Naive thymus-derived CD4-positive, alpha-beta T cell (primary cell): ENCODE measurements around the gene APH1B. TPM values are rescaled to one million over a fixed set of nuclear protein-coding genes. Genes with fewer than 3 reads are reported as not detected.
"Not testable (repeated sequence)": the region's sequence is repeated elsewhere in the genome, so short reads cannot be mapped to it uniquely, and the experiment has no call there.

Experiments used
- ATAC-seq: fragments of 150-1000 bp; cut with Tn5 transposase; 2 replicates; pipeline ENCODE4 v1.10.0; 2021; ENCODE audit warnings: mild to moderate bottlenecking, moderate library complexity
- CTCF ChIA-PET: fragments of 350-600 bp; sonication (Branson Sonifier 250); formaldehyde crosslinking; loops from one replicate; lab custom pipeline; 2021; ENCODE audit warnings: antibody characterized with exemption; lab: Charles Lee
- POLR2A ChIA-PET: fragments of 350-600 bp; sonication (Branson Sonifier 250); formaldehyde crosslinking; loops from one replicate; lab custom pipeline; 2021; ENCODE audit warnings: antibody characterized with exemption, inconsistent platforms; lab: Charles Lee
- DNase-seq, 9 donors: peaks; one replicate each; pipeline versions ENCODE4 v3.0.0 to v3.0.0-alpha.2; 2020 to 2022; ENCODE audit warnings: mixed read lengths in 1 of 9
- H3K27ac ChIP-seq: one replicate; pipeline ENCODE4 v1.7.0; 2013; ENCODE audit warnings: mild to moderate bottlenecking, low read depth, low read length, moderate library complexity
- H3K27me3 ChIP-seq, 2 donors: one replicate each; pipeline ENCODE4 v1.7.0; 2013; ENCODE audit warnings: low read length in 2 of 2, mild to moderate bottlenecking in 2 of 2, moderate library complexity in 2 of 2; ENCODE audit not compliant: control insufficient read depth in 2 of 2, insufficient read depth in 2 of 2
- H3K36me3 ChIP-seq, 3 experiments: 1 replicate in 2 of 3; 2 replicates in 1 of 3; pipeline ENCODE4 v1.7.0; 2013; ENCODE audit warnings: low read length in 3 of 3, mild to moderate bottlenecking in 3 of 3, moderate library complexity in 1 of 3; ENCODE audit not compliant: insufficient read depth in 3 of 3, control insufficient read depth in 2 of 3
- H3K4me1 ChIP-seq, 2 donors: one replicate each; pipeline ENCODE4 v1.7.0; 2013; ENCODE audit warnings: low read length in 2 of 2, mild to moderate bottlenecking in 2 of 2, moderate library complexity in 1 of 2; ENCODE audit not compliant: control insufficient read depth in 2 of 2, insufficient read depth in 2 of 2
- H3K4me3 ChIP-seq: 2 replicates; pipeline ENCODE4 v1.7.0; 2013; ENCODE audit warnings: mild to moderate bottlenecking, low read length
- H3K9me3 ChIP-seq, 3 experiments: 1 replicate in 2 of 3; 2 replicates in 1 of 3; pipeline ENCODE4 v1.7.0; 2013; ENCODE audit warnings: low read length in 3 of 3; ENCODE audit not compliant: control insufficient read depth in 2 of 3
- H3K27ac Mint-ChIP-seq, 9 donors: one replicate each; pipeline ENCODE4 v1.8.0; 2020 to 2022; ENCODE audit warnings: mixed read lengths in 9 of 9, mild to moderate bottlenecking in 8 of 9, moderate library complexity in 5 of 9, inconsistent platforms in 2 of 9
- H3K27me3 Mint-ChIP-seq, 5 donors: one replicate each; pipeline ENCODE4 v1.8.0; 2021 to 2022; ENCODE audit warnings: mixed read lengths in 5 of 5, mild to moderate bottlenecking in 1 of 5
- H3K36me3 Mint-ChIP-seq, 5 donors: one replicate each; pipeline ENCODE4 v1.8.0; 2020 to 2022; ENCODE audit warnings: mixed read lengths in 5 of 5, mild to moderate bottlenecking in 3 of 5, inconsistent platforms in 1 of 5
- H3K4me1 Mint-ChIP-seq, 7 donors: one replicate each; pipeline ENCODE4 v1.8.0; 2020 to 2022; ENCODE audit warnings: mixed read lengths in 7 of 7, mild to moderate bottlenecking in 3 of 7, inconsistent platforms in 1 of 7
- H3K4me3 Mint-ChIP-seq, 10 donors: one replicate each; pipeline ENCODE4 v1.8.0; 2020 to 2022; ENCODE audit warnings: mild to moderate bottlenecking in 10 of 10, mixed read lengths in 10 of 10, moderate library complexity in 6 of 10, inconsistent platforms in 2 of 10
- H3K9me3 Mint-ChIP-seq, 11 donors: one replicate each; pipeline ENCODE4 v1.8.0; 2020 to 2022; ENCODE audit warnings: mixed read lengths in 11 of 11, mild to moderate bottlenecking in 4 of 11, inconsistent platforms in 1 of 11, moderate library complexity in 1 of 11
- intact Hi-C, 2 donors: fragments of 100-400 bp; cut with micrococcal nuclease; formaldehyde crosslinking; loops; one replicate each; pipeline ENCODE4 v1.15.1; 2023
- polyA plus RNA-seq, 2 donors: library from polyadenylated mRNA; unstranded; fragments of 300-500 nt; fragmentation: Illumina TruSeq; gene quantifications; one replicate each; pipeline ENCODE4 v1.2.3, GENCODE V29; 2021
- total RNA-seq, 6 experiments: library from RNA in 5 of 6; stranded (reverse) in 5 of 6; gene quantifications; 1 replicate in 5 of 6; 2 replicates in 1 of 6; pipeline ENCODE4 v1.2.3 and lab custom pipeline; 2021 to 2026

Gene APH1B
- total and polyA plus RNA-seq, 7 experiments from 2014 or later, result 9.9 to 29.9 (median 17.3) TPM

DNA sequence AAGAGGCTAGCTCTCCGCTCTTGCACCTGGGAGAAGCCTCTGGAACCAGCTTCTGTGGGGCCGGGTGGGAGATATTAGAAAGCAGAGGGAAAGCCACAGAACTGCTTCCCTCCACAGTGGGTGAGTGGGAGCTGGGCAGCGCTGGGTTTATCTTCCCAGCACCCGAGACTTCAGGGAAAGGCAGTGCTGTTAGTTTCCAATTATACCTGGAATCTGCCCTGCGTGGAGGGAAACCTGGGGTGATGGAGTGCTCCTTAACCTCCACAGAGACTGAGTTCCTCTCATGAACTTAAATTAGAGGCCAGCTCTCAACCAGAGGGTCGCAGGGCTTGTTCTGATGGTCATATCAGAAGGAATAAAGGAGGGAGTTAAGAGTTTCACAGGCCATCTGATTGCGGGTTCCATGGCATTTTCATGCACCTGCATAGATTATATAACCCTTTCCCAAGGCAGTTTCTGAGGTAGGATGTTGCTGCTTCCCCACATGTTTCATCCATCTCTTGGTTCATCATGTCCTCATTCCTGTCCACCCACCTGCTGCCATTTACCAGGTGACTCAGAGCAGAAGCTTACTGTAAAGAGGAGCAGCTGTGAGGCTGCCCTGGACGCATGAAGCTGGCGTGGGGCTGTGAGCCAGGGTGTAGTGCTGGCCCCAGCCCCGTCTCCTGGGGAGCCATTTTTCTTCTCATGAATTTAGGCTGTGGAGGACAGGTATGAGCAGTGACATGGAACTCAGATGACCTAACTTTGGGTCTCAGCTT lies 61.8 kb downstream of the APH1B start:
- no peak overlapping the region for H3K27ac ChIP-seq
- no peaks in the 10 kb centered on the region for H3K36me3 ChIP-seq
- Mint-ChIP-seq H3K9me3 (no peaks in the 10 kb centered on the region), H3K27me3 (peaks cover 0 to 5% (median 0%) of the 10 kb centered on the region in 5 donors), H3K4me1 (no peaks in the 10 kb centered on the region), H3K27ac (no peak overlapping the region), H3K4me3 (no peak overlapping the region), H3K36me3 (no peaks in the 10 kb centered on the region)
- ChIA-PET POLR2A (no interaction called here), CTCF (no interaction called here)
- ATAC-seq, result no peak
- H3K27me3 ChIP-seq, result no peaks in the 10 kb centered on the region
- no peaks in the 10 kb centered on the region for H3K4me1 ChIP-seq
- no peak for DNase-seq
- intact Hi-C loops, result no loop called here
- no peaks in the 10 kb centered on the region for H3K9me3 ChIP-seq
- no peak overlapping the region for H3K4me3 ChIP-seq

DNA sequence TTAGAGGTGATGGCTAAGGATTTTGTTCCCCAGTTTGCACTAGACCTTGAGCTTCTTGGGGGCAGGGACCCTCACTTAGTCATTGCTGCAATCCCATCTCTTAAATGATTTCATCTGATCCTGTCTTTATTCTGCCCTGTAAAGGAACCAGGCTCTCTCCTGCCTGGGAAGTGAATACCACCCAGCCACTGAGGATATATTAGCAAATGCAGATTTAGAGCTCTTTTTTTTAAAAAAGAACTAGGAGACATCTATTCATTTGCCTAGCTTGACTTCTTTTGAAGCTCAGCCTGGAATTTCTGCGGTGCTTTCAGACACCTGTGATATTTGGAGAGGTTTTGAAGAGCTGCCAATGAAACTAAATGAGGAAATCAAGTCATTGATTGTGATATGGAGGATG lies 62.4 kb downstream of the APH1B start:
- POLR2A ChIA-PET, result no interaction called here
- intact Hi-C loops, result no loop called here
- Histone ChIP-seq H3K4me1 (no peaks in the 10 kb centered on the region), H3K9me3 (no peaks in the 10 kb centered on the region), H3K36me3 (no peaks in the 10 kb centered on the region), H3K27ac (no peak overlapping the region), H3K27me3 (no peaks in the 10 kb centered on the region), H3K4me3 (no peak overlapping the region)
- Mint-ChIP-seq H3K4me3 (no peak overlapping the region), H3K4me1 (no peaks in the 10 kb centered on the region), H3K27me3 (peaks cover 0 to 6% (median 0%) of the 10 kb centered on the region in 5 donors), H3K27ac (no peak overlapping the region), H3K9me3 (no peaks in the 10 kb centered on the region), H3K36me3 (no peaks in the 10 kb centered on the region)
- DNase-seq (no peak), ATAC-seq (no peak)
- CTCF ChIA-PET, result no interaction called here

- intact Hi-C loops, result no loop called here
- peaks cover 0 to 6% (median 0%) of the 10 kb centered on the region in 5 donors for H3K27me3 Mint-ChIP-seq
- no peaks in the 10 kb centered on the region for H3K36me3 Mint-ChIP-seq
- no peaks in the 10 kb centered on the region for H3K4me1 Mint-ChIP-seq
- Histone ChIP-seq H3K4me1 (no peaks in the 10 kb centered on the region), H3K9me3 (no peaks in the 10 kb centered on the region), H3K27me3 (no peaks in the 10 kb centered on the region), H3K36me3 (no peaks in the 10 kb centered on the region), H3K27ac (no peak overlapping the region), H3K4me3 (no peak overlapping the region)
- DNase-seq (no peak), ATAC-seq (no peak)
- POLR2A ChIA-PET, result no interaction called here
- H3K9me3 Mint-ChIP-seq, result no peaks in the 10 kb centered on the region
- CTCF ChIA-PET, result no interaction called here
- no peak overlapping the region for H3K4me3 Mint-ChIP-seq
- no peak overlapping the region for H3K27ac Mint-ChIP-seq
Observed at GRCh38 chr15:63340353-63340752, 62.9 kb downstream of the APH1B start.

DNA sequence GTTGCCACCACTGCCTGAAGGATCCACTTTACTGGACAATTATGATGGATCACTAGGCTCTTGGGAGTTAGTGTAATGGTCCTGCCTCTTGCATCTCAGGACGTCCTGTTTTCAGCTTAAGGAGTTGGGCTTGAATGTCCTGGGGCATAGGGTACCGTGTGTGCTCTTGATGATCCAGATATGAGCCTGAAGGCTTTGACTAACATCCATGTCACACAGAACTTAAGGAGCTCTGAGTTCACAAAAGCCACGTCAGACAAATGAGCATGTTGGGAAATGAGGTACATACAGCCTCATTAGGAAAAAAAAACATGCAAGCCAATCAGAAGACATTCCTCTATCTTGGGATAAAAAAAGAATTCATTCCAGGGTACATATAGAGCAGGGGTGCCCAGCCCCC lies 63.5 kb downstream of the APH1B start:
- Histone ChIP-seq H3K27me3 (no peaks in the 10 kb centered on the region), H3K36me3 (no peaks in the 10 kb centered on the region), H3K4me3 (no peak overlapping the region), H3K27ac (no peak overlapping the region), H3K9me3 (no peaks in the 10 kb centered on the region), H3K4me1 (no peaks in the 10 kb centered on the region)
- CTCF ChIA-PET, result no interaction called here
- intact Hi-C loops, result no loop called here
- Mint-ChIP-seq H3K9me3 (no peaks in the 10 kb centered on the region), H3K4me3 (no peak overlapping the region), H3K4me1 (no peaks in the 10 kb centered on the region), H3K27ac (no peak overlapping the region), H3K27me3 (peaks cover 0 to 6% (median 0%) of the 10 kb centered on the region in 5 donors), H3K36me3 (no peaks in the 10 kb centered on the region)
- no peak for DNase-seq
- no peak for ATAC-seq
- POLR2A ChIA-PET, result interaction anchor here (0.7 kb wide), 1 partner anchor 210 kb away, joined by 5 read pairs; no protein-coding TSS in a partner anchor

DNA sequence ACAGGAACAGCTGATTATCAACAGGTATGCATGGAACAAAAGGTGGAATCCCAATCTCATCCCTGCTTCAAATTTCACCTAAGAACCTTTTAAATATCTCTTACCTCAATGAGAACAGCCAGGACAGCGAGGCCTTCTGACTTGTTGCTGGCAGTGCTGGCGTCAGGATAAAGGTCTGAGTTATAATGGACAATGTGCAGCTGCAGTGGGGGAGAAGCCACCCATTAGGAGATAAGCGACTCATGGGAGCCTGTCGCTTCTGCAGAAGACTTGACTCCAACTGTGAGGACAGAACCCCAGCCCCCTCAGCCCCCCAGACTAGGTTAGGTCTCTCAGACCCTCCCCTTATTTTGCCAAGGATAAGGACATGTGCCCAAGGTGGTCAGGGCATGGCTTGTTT lies 64.5 kb downstream of the APH1B start:
- no peaks in the 10 kb centered on the region for H3K4me1 Mint-ChIP-seq
- no peak overlapping the region for H3K4me3 Mint-ChIP-seq
- Histone ChIP-seq H3K36me3 (no peaks in the 10 kb centered on the region), H3K9me3 (no peaks in the 10 kb centered on the region), H3K4me3 (no peak overlapping the region), H3K27ac (no peak overlapping the region), H3K27me3 (no peaks in the 10 kb centered on the region), H3K4me1 (no peaks in the 10 kb centered on the region)
- H3K9me3 Mint-ChIP-seq, result no peaks in the 10 kb centered on the region
- POLR2A ChIA-PET, result no interaction called here
- CTCF ChIA-PET, result no interaction called here
- H3K27ac Mint-ChIP-seq, result no peak overlapping the region
- peaks cover 0 to 6% (median 0%) of the 10 kb centered on the region in 5 donors for H3K27me3 Mint-ChIP-seq
- intact Hi-C loops, result no loop called here
- DNase-seq, result no peak
- no peak for ATAC-seq
- no peaks in the 10 kb centered on the region for H3K36me3 Mint-ChIP-seq

DNA sequence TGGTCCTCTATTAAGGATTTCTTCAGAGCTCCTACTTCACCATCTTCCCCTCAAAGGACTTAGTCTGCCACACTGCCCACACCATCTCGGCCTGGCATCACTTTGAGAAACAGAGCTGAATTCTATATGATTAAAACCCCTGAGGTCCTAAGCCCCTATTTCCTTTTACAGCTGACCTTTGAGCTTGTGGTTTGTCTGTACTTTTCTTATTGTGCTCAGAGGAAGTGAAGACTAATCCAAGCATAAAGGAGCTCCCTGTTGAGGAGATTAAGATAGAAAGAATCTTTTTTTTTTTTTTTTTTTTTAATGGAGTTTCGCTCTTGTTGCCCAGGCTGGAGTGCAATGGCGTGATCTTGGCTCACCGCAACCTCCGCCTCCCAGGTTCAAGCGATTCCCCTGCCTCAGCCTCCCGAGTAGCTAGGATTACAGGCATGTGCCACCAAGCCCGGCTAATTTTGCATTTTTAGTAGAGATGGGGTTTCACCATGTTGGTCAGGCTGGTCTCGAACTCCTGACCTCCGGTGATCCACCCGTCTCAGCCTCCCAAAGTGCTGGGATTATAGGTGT lies 65.7 kb downstream of the APH1B start:
- H3K27me3 ChIP-seq, ATAC-seq, H3K4me1 Mint-ChIP-seq, DNase-seq, H3K27me3 Mint-ChIP-seq, H3K36me3 Mint-ChIP-seq, H3K36me3 ChIP-seq, intact Hi-C loops, H3K27ac Mint-ChIP-seq, H3K4me3 ChIP-seq, H3K9me3 Mint-ChIP-seq, CTCF ChIA-PET, H3K4me1 ChIP-seq, H3K4me3 Mint-ChIP-seq, H3K27ac ChIP-seq, H3K9me3 ChIP-seq: not testable (repeated sequence)
- POLR2A ChIA-PET, result interaction anchor here (0.7 kb wide), 1 partner anchor 1631 kb away, joined by 4 read pairs; no protein-coding TSS in a partner anchor
